Heart left ventricle (tissue), 13 donors: ENCODE measurements around the gene SPNS3.

Source experiments
- CTCF ChIP-seq, 12 donors: fragments of 200-600 bp; sonication (generic) in 4 of 12; IDR thresholded peaks; one replicate each; pipeline versions ENCODE4 v1.5.0 to v1.8.0; 2018 to 2022; ENCODE audit warnings: antibody characterized with exemption in 12 of 12, mild to moderate bottlenecking in 5 of 12
- POLR2A ChIP-seq, 2 donors: fragments of 450-650 bp; IDR thresholded peaks; one replicate each; pipeline ENCODE4 v1.6.1; 2017; ENCODE audit warnings: antibody characterized with exemption in 2 of 2, mild to moderate bottlenecking in 2 of 2, moderate library complexity in 2 of 2
- donor health status: ischemic (EF 13 %, LVEDD 7.1; RV severe dilation, severe dysfunction).
- donor health status: DM: no; HTN: yes; CAD: no.
- donor health status: DM: no; HTN: no; CAD: no.
- donor health status: ischemic (EF 25% LVEDD 6.9; RV normal size, moderate dysfunction).
- donor health status: ischemic (EF 25% LVEDD 5.7; RV mildly dilated, moderate dysfunction).
- donor health status: ischemic (EF 35%, LVEDD 5.7; RV mildly dilated, moderate dysfunction).
- donor health status: nonischemic (EF 11% LVEDD 7.7; RV severe dilation, severe dysfunction).
- donor health status: DM: yes; HTN: yes; CAD: no.
- donor health status: PGD.
- donor health status: ischemic (EF 29% LVEDD 5.4; RV normal size, mild dysfunction).
- donor health status: nonischemic (EF 23%, LVEDD 6.1; RV moderate dilation, normal function).

- no peak for TF ChIP-seq CTCF (IDR thresholded peaks at IDR 0.05)
- TF ChIP-seq POLR2A (IDR thresholded peaks at IDR 0.05): no peak
These were observed 48.7 kb downstream of the SPNS3 start for GRCh38 chr17:4482338-4483011.
